IPS-15b (cell line): ENCODE measurements around the gene EIF3D.

Source experiments
- H3K27me3 ChIP-seq: one replicate; pipeline ENCODE4 v1.6.1; 2013; ENCODE audit warnings: low read length; ENCODE audit not compliant: control insufficient read depth, insufficient read depth
- H3K36me3 ChIP-seq: one replicate; pipeline ENCODE4 v1.6.1; 2013; ENCODE audit warnings: low read length; ENCODE audit not compliant: control insufficient read depth, insufficient read depth
- H3K4me1 ChIP-seq: one replicate; pipeline ENCODE4 v1.6.1; 2013; ENCODE audit warnings: mild to moderate bottlenecking, low read length; ENCODE audit not compliant: control insufficient read depth, insufficient read depth
- H3K4me3 ChIP-seq: one replicate; pipeline ENCODE4 v1.5.1; 2013; ENCODE audit warnings: low read depth, low read length
- H3K9ac ChIP-seq: one replicate; pipeline ENCODE4 v1.6.1; 2013; ENCODE audit warnings: low read depth, mild to moderate bottlenecking, low read length
- H3K9me3 ChIP-seq: one replicate; pipeline ENCODE4 v1.6.1; 2013; ENCODE audit warnings: mild to moderate bottlenecking, low read length; ENCODE audit not compliant: control insufficient read depth, insufficient read depth

Gene EIF3D, protein sequence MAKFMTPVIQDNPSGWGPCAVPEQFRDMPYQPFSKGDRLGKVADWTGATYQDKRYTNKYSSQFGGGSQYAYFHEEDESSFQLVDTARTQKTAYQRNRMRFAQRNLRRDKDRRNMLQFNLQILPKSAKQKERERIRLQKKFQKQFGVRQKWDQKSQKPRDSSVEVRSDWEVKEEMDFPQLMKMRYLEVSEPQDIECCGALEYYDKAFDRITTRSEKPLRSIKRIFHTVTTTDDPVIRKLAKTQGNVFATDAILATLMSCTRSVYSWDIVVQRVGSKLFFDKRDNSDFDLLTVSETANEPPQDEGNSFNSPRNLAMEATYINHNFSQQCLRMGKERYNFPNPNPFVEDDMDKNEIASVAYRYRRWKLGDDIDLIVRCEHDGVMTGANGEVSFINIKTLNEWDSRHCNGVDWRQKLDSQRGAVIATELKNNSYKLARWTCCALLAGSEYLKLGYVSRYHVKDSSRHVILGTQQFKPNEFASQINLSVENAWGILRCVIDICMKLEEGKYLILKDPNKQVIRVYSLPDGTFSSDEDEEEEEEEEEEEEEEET

DNA sequence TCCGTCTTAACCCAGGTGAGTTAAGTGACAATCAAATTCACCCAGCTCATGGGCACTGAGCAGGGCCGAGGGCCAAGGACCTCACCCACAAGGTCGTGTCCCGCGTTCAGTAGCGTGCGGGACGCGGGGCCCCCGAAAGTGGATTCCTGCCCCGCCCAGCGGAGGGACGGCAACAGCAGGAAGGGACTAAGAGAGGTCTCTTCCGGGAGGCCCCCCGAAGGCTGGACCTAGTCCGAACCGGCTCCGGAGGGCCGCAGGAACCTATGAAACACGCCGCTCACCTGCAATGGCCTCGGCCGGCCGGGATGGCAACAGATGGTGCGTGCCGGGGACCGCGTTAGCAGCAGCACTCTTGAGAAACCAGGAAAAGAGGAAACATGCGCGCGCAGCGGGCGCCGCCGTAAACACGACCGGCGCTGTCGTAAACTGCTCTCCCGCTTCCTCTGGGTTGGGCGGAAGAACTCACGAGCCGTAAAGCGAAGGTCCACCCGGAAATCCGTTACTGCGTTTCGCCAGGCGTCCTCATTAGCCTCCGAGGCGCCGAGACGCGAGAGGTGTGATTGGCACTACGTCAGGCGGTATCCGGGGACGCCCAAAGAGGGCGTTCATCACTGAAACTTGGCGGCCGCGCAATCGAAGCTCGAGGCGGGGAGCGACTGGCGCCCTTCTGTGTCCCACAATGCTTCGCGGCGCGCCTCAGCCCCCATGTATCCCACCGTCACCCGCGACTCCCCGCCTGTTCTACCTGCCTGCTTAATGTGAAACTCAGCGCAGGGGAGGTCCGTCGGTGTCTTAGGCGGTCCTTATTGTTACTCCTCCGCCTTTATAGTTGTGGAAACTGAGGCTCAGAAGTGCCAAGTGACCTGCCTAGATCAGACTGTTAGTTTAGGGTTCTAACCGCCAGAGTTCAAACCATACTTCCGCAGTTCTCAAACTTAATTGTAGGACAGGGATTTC, at the start of gene EIF3D:
Gene EIF3D, minus strand, starts transcription at position 372 of the 957 bp plus-strand sequence. CDS start 3,045 bp downstream, outside the sequence.
- Histone ChIP-seq H3K4me3 (peak within 1 kb of the TSS; percentile 98), H3K4me1 (peaks cover 2% of the 10 kb centered on the region), H3K27me3 (no peaks in the 10 kb centered on the region), H3K9ac (peak within 1 kb of the TSS; percentile 98), H3K9me3 (no peaks in the 10 kb centered on the region), H3K36me3 (peaks cover 14% of the 10 kb centered on the region)

GRCh38 chr22:36578619-36579018, 49.7 kb upstream of the EIF3D start:
- Histone ChIP-seq H3K27me3 (no peaks in the 10 kb centered on the region), H3K36me3 (no peaks in the 10 kb centered on the region), H3K9ac (no peak overlapping the region), H3K4me3 (no peak overlapping the region), H3K4me1 (no peaks in the 10 kb centered on the region), H3K9me3 (no peaks in the 10 kb centered on the region)

GRCh38 chr22:36577019-36577418, 48.1 kb upstream of the EIF3D start:
- Histone ChIP-seq H3K36me3 (no peaks in the 10 kb centered on the region), H3K9ac (no peak overlapping the region), H3K4me3 (no peak overlapping the region), H3K4me1 (no peaks in the 10 kb centered on the region), H3K9me3 (no peaks in the 10 kb centered on the region), H3K27me3 (no peaks in the 10 kb centered on the region)

GRCh38 chr22:36574728-36575127, 45.8 kb upstream of the EIF3D start:
- no peaks in the 10 kb centered on the region for H3K36me3 ChIP-seq
- H3K27me3 ChIP-seq, result no peaks in the 10 kb centered on the region
- H3K4me3 ChIP-seq, result no peak overlapping the region

DNA sequence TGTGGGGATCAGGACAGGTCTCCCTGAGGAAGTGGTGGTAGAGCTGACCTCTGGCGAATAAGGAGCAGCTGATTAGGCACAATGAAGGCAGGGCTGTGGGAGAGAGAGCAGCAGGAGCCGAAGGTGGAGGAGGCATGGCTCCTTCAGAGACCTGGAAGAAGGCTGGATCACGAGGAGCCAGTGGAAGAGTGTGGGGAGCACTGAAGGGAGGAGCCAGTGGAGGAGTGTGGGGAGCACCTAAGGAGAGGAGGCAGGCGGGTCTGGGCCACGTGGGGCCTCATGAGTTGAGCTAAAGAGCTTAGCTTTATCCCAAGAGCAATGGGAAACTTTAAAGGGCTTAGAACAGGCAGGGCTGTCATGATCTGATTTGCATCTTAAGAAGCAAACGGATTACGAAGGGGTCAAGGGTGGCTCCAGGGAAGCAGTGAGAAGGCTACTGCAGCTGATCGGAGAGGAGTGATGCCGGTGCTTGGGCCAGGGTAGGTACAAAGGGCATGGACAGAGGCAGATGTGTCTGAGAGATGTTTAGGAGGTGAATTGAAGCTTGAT, 44.9 kb upstream of the EIF3D start:
- H3K4me1 ChIP-seq, result no peaks in the 10 kb centered on the region
- no peaks in the 10 kb centered on the region for H3K9me3 ChIP-seq
- H3K36me3 ChIP-seq, result no peaks in the 10 kb centered on the region
- H3K9ac ChIP-seq, result no peak overlapping the region
- H3K27me3 ChIP-seq, result no peaks in the 10 kb centered on the region
- H3K4me3 ChIP-seq, result no peak overlapping the region

More at GRCh38 chr22:36574728-36575127, 45.8 kb upstream of the EIF3D start:
- H3K4me1 ChIP-seq, result no peaks in the 10 kb centered on the region
- no peak overlapping the region for H3K9ac ChIP-seq
- H3K9me3 ChIP-seq, result no peaks in the 10 kb centered on the region

GRCh38 chr22:36571991-36572390, 43.0 kb upstream of the EIF3D start:
- no peak overlapping the region for H3K9ac ChIP-seq
- no peaks in the 10 kb centered on the region for H3K36me3 ChIP-seq
- no peaks in the 10 kb centered on the region for H3K27me3 ChIP-seq
- no peak overlapping the region for H3K4me3 ChIP-seq
- no peaks in the 10 kb centered on the region for H3K4me1 ChIP-seq
- no peaks in the 10 kb centered on the region for H3K9me3 ChIP-seq

GRCh38 chr22:36569999-36570398, 41.0 kb upstream of the EIF3D start:
- H3K9me3 ChIP-seq, result no peaks in the 10 kb centered on the region
- H3K36me3 ChIP-seq, result no peaks in the 10 kb centered on the region
- H3K27me3 ChIP-seq, result no peaks in the 10 kb centered on the region
- H3K4me3 ChIP-seq, result no peak overlapping the region
- no peak overlapping the region for H3K9ac ChIP-seq
- H3K4me1 ChIP-seq, result no peaks in the 10 kb centered on the region

DNA sequence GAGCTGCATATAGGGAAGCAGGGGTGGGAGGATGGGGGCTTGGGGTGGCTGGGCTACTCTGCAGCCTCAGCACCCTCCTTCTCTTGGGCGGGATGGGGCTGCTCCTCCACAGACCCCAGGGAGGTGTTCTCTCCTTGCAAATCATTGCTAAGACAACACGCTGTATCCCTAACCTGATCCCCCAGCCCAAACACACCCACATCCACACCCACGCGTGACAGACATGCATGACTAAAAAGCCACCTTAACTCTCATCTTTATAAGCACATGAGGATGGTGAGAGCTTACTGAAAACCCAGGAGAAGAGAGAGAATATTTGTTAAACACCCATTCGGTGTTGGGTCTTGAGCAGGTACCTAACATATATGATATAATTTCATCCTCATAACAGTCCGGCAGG, 39.9 kb upstream of the EIF3D start:
- Histone ChIP-seq H3K4me1 (no peaks in the 10 kb centered on the region), H3K27me3 (no peaks in the 10 kb centered on the region), H3K4me3 (no peak overlapping the region), H3K9me3 (no peaks in the 10 kb centered on the region), H3K9ac (no peak overlapping the region), H3K36me3 (no peaks in the 10 kb centered on the region)

DNA sequence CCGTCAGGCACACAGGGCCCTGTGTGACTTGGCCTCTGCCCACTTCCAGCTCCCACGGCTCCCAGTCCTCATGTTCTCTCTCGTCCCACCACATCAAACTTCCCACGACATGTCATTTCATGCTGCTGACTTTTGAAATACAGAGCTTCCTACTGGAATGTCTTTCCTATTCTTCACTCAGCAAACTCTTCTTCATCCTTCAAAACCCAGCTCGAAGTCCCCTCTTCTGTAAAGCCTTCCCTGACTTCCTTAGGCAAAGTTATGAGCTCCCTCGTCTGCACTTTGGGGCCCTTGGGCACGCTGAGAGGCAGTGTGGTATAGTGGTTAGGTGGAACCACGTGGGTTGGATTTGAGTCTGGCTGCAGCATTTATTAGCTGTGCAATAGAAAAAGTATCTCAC, 37.8 kb upstream of the EIF3D start:
- H3K4me3 ChIP-seq, result no peak overlapping the region
- H3K9ac ChIP-seq, result no peak overlapping the region
- peaks cover 11% of the 10 kb centered on the region for H3K4me1 ChIP-seq
- H3K9me3 ChIP-seq, result no peaks in the 10 kb centered on the region
- no peaks in the 10 kb centered on the region for H3K27me3 ChIP-seq
- no peaks in the 10 kb centered on the region for H3K36me3 ChIP-seq

DNA sequence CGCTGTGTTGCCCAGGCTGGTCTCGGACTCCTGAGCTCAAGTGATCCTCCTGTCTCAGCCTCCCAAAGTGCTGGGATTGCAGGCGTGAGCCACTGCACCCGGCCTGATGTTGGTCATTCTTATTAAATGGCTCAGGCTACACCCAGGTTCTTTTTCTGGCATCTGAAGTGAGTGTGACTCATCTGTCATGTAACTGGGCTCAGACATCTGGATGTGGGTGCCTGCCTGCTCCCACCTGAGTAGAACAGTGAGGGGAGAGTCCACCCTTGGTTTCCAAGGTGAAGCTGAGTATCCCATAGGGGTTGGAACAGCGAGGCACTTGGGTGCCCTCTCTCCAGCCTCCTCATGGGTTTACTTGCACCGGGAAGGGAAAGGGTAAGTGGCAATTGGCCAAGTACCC, 36.7 kb upstream of the EIF3D start:
- Histone ChIP-seq H3K9me3 (no peaks in the 10 kb centered on the region), H3K9ac (no peak overlapping the region), H3K4me3 (no peak overlapping the region), H3K36me3 (no peaks in the 10 kb centered on the region), H3K27me3 (no peaks in the 10 kb centered on the region), H3K4me1 (peaks cover 17% of the 10 kb centered on the region)

- peaks cover 17% of the 10 kb centered on the region for H3K4me1 ChIP-seq
- H3K27me3 ChIP-seq, result no peaks in the 10 kb centered on the region
- no peak overlapping the region for H3K4me3 ChIP-seq
- no peaks in the 10 kb centered on the region for H3K36me3 ChIP-seq
- H3K9ac ChIP-seq, result no peak overlapping the region
- no peaks in the 10 kb centered on the region for H3K9me3 ChIP-seq
Observed at GRCh38 chr22:36565159-36565507, 36.2 kb upstream of the EIF3D start.
